ENCODE data around the gene HLF. TPM values are rescaled to one million over a fixed set of nuclear protein-coding genes. Genes with fewer than 3 reads are reported as not detected.

HLF gene
- total and polyA plus RNA-seq, 2 of the 4 experiments (the other 2 are of a cell fraction) = 0.18 TPM; not detected in 1

DNA sequence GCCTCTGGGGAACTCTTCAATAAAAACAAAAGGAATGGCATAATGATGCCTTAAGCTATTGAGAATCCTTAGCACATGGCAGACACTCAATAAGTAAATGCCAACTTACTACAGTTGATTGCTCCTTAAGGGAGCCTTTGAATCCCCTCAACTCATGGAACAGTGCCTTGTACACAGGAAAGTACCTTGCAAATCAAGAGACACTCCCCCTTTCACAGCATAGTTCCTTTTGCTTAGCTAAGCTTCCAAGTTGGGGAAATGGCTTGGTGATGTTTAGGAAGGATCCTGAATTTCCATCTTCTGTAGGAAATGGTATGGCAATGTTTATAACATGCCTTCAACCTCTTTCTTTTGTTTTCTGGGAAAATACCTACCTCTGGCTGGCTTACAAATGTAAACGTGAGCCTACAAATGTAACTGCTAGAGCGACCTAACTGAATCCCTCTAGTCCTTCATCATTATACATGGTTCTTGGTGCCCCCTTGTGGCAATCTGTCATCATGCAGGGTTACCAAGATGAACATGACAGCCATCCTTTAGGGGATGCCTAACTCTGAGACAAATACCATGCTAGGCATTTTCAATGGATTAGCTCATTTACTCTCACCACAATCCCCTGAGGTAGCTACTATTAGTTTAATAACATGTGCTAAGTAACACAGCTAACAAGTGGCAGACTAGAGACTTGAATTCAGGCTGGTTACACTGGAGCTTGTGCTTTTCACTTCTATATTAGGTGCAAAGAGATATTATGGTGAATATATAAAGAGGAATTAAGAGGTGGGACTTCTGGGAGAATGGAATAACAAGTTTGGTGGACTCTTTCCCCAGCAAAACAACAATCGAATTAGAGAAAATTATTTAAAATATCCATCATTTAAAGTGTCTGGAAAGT lies 91.9 kb downstream of the HLF start:
- Histone ChIP-seq H3K4me1 (ENCODE audit: control insufficient read depth, insufficient read depth, low read length) (no peaks in the 10 kb centered on the region), H3K56ac (ENCODE audit: extremely low read depth, insufficient read depth, low read length) (no peak overlapping the region), H3K79me1 (ENCODE audit: low read depth in 1 of 2, low read length in 2 of 2) (no peaks in the 10 kb centered on the region), H4K5ac (ENCODE audit: low read depth, low read length) (no peak overlapping the region), H3K9me1 (ENCODE audit: insufficient read depth, low read length) (no peaks in the 10 kb centered on the region), H2BK20ac (ENCODE audit: low read depth, low read length) (no peak overlapping the region), H2AFZ (replicated peaks; ENCODE audit: low read length, poor library complexity) (no peak overlapping the region), H2BK15ac (ENCODE audit: low read depth, low read length) (no peak overlapping the region), H2BK120ac (ENCODE audit: low read depth, low read length) (no peak overlapping the region), H3K18ac (ENCODE audit: low read depth, low read length) (no peak overlapping the region), H3K27ac (ENCODE audit: insufficient read depth, low read length) (no peak overlapping the region), H3K36me3 (ENCODE audit: control insufficient read depth, insufficient read depth, low read length) (no peaks in the 10 kb centered on the region), H2AK9ac (replicated peaks; ENCODE audit: low read depth, low read length, poor library complexity) (no peak overlapping the region), H3K4me3 (ENCODE audit: insufficient read depth, low read depth, low read length) (no peak overlapping the region), H3K4ac (ENCODE audit: low read depth, low read length) (no peak overlapping the region), H3K14ac (replicated peaks; ENCODE audit: low read depth, low read length) (no peak overlapping the region), H3K27me3 (ENCODE audit: control insufficient read depth, insufficient read depth, low read length) (peaks cover 2% of the 10 kb centered on the region; the same call in 1 of the 2 replicates), H4K8ac (ENCODE audit: low read depth in 2 of 2, low read length in 2 of 2) (no peak overlapping the region), H2BK5ac (ENCODE audit: low read depth, low read length, poor library complexity, severe bottlenecking) (no peak overlapping the region), H3K9ac (ENCODE audit: low read depth, low read length) (no peak overlapping the region), H2AK5ac (ENCODE audit: low read depth, low read length) (no peak overlapping the region), H3K9me3 (ENCODE audit: control insufficient read depth, insufficient read depth, low read length) (no peaks in the 10 kb centered on the region), H3K4me2 (ENCODE audit: low read depth, low read length) (no peak overlapping the region), H4K91ac (ENCODE audit: insufficient read depth, low read depth, low read length) (no peak overlapping the region), H4K20me1 (ENCODE audit: insufficient read depth, low read length) (no peaks in the 10 kb centered on the region), H3K23ac (ENCODE audit: low read depth, low read length) (no peak overlapping the region)
- in situ Hi-C loops (cut with MboI; ENCODE audit: low sequenced_read_pairs) = no loop called here
- CTCF ChIA-PET = interaction anchor here (0.6 to 1.7 kb wide), 11 partner anchors 11 to 160 kb away, joined by 3 to 7 read pairs (median 3); partner anchors contain the start of gene SMIM36
- TF ChIP-seq SMC3 (IDR thresholded peaks at IDR 0.05; ENCODE audit: low read depth, low read length) = peak; percentile 39; the same call in 1 of the 2 replicates
- no peak for TF ChIP-seq RCOR1 (IDR thresholded peaks at IDR 0.05; ENCODE audit: insufficient replicate concordance, low read length)
- TF ChIP-seq, protein P1, sequence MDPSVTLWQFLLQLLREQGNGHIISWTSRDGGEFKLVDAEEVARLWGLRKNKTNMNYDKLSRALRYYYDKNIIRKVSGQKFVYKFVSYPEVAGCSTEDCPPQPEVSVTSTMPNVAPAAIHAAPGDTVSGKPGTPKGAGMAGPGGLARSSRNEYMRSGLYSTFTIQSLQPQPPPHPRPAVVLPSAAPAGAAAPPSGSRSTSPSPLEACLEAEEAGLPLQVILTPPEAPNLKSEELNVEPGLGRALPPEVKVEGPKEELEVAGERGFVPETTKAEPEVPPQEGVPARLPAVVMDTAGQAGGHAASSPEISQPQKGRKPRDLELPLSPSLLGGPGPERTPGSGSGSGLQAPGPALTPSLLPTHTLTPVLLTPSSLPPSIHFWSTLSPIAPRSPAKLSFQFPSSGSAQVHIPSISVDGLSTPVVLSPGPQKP (IDR thresholded peaks at IDR 0.05; ENCODE audit: borderline replicate concordance, low read depth, low read length) = no peak
- TF ChIP-seq RAD21 (IDR thresholded peaks at IDR 0.05; ENCODE audit: low read length) = peak; percentile 50
- TF ChIP-seq, protein P2, sequence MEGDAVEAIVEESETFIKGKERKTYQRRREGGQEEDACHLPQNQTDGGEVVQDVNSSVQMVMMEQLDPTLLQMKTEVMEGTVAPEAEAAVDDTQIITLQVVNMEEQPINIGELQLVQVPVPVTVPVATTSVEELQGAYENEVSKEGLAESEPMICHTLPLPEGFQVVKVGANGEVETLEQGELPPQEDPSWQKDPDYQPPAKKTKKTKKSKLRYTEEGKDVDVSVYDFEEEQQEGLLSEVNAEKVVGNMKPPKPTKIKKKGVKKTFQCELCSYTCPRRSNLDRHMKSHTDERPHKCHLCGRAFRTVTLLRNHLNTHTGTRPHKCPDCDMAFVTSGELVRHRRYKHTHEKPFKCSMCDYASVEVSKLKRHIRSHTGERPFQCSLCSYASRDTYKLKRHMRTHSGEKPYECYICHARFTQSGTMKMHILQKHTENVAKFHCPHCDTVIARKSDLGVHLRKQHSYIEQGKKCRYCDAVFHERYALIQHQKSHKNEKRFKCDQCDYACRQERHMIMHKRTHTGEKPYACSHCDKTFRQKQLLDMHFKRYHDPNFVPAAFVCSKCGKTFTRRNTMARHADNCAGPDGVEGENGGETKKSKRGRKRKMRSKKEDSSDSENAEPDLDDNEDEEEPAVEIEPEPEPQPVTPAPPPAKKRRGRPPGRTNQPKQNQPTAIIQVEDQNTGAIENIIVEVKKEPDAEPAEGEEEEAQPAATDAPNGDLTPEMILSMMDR (conservative IDR thresholded peaks at IDR 0.05; ENCODE audit: low read depth, low read length) = peak; percentile 58
- DNase-seq (peak; percentile 57), ATAC-seq (ENCODE audit: low read depth) (peak; percentile 92)
- dilution Hi-C loops (cut with HindIII; ENCODE audit: low sequenced_read_pairs, unreplicated experiment) = no loop called here
- BruUV-seq (replicated peaks) = no TSS peak
- intact Hi-C loops (cut with micrococcal nuclease) = loop anchor here (5.0 kb wide), 1 partner anchor 156 kb away; the partner anchor contains the start of gene SMIM36
- WGBS, 2 experiments (ENCODE audit: extremely low coverage in 2 of 2, insufficient read length in 1 of 2) = no CpG with 5 or more reads among the region's 3 CpGs
- POLR2A ChIA-PET (ENCODE audit: unreplicated experiment) = no interaction called here

Data from IMR-90 (cell line).